Vagina (tissue), 2 donors: Measurements from ENCODE around the gene RILP. TPM values are rescaled to one million over a fixed set of nuclear protein-coding genes. Genes with fewer than 3 reads are reported as not detected.
A peak's percentile ranks its signal among the peaks of the same experiment; 100 is the strongest.

ENCODE experiments used
- DNase-seq, 2 donors: peaks; one replicate each; pipeline ENCODE4 v3.0.0-alpha.2; 2017; ENCODE audit errors: extremely low spot score in 2 of 2
- H3K27ac ChIP-seq: fragments of 200-600 bp; sonication (generic); one replicate; pipeline ENCODE4 v1.5.1; 2019
- H3K27me3 ChIP-seq: fragments of 200-600 bp; sonication (generic); one replicate; pipeline ENCODE4 v1.5.1; 2019
- H3K36me3 ChIP-seq, 2 donors: fragments of 200-600 bp; sonication (generic); one replicate each; pipeline ENCODE4 v1.5.1; 2017 to 2019
- H3K4me1 ChIP-seq: fragments of 200-600 bp; sonication (generic); one replicate; pipeline ENCODE4 v1.5.1; 2019
- H3K4me3 ChIP-seq, 2 donors: fragments of 200-600 bp; sonication (generic); 1 replicate in 1 of 2; 2 replicates in 1 of 2; pipeline ENCODE4 v1.5.1; 2016 to 2019
- H3K9me3 ChIP-seq: fragments of 200-600 bp; sonication (generic); one replicate; pipeline ENCODE4 v1.5.1; 2019
- CTCF ChIP-seq, 3 experiments: fragments of 450-650 bp in 2 of 3; fragments of 200-600 bp in 1 of 3; sonication (generic) in 1 of 3; IDR thresholded peaks; one replicate each; pipeline ENCODE4 v1.5.1; 2017 to 2019; ENCODE audit warnings: antibody characterized with exemption in 3 of 3, mild to moderate bottlenecking in 2 of 3, moderate library complexity in 2 of 3
- POLR2A ChIP-seq, 2 donors: fragments of 450-650 bp; IDR thresholded peaks; one replicate each; pipeline ENCODE4 v1.6.1; 2017; ENCODE audit warnings: antibody characterized with exemption in 2 of 2, mild to moderate bottlenecking in 2 of 2, moderate library complexity in 2 of 2
- POLR2AphosphoS5 ChIP-seq, 2 donors: sonication (generic); formaldehyde crosslinking; IDR thresholded peaks; one replicate each; pipeline ENCODE4 v1.9.0; 2017; ENCODE audit warnings: antibody characterized with exemption in 2 of 2, mild to moderate bottlenecking in 2 of 2, low read depth in 1 of 2; ENCODE audit not compliant: insufficient read depth in 1 of 2
- intact Hi-C: fragments of 100-400 bp; cut with DNase I; formaldehyde crosslinking; loops from one replicate; pipeline ENCODE4 v1.15.1; 2023
- total RNA-seq: library from RNA; depleted of rRNA; stranded (reverse); fragments of >200 nt; gene quantifications from one replicate; pipeline ENCODE4 v1.2.3, GENCODE V29; 2016

Gene RILP
- total RNA-seq, 1 donor from 2014 or later: 7.1 TPM

GRCh38 chr17:1643999-1644492, 5.6 kb downstream of the RILP start:
- Histone ChIP-seq H3K27me3 (no peaks in the 10 kb centered on the region), H3K36me3 (no peaks in the 10 kb centered on the region), H3K27ac (peak overlapping the region; percentile 34), H3K9me3 (no peaks in the 10 kb centered on the region), H3K4me3 (peak overlapping the region; percentile 39 to 68), H3K4me1 (peaks cover 33% of the 10 kb centered on the region)
- DNase-seq: no peak
- TF ChIP-seq POLR2A (IDR thresholded peaks at IDR 0.05) (no peak), POLR2AphosphoS5 (IDR thresholded peaks at IDR 0.05; ENCODE audit: insufficient read depth in 1 of 2, low read depth in 1 of 2) (no peak), CTCF (IDR thresholded peaks at IDR 0.05) (no peak)
- intact Hi-C loops: loop anchor here (10.0 kb wide), 1 partner anchor 369 kb away; the partner anchor contains the start of genes BHLHA9 and TRARG1

- TF ChIP-seq CTCF (IDR thresholded peaks at IDR 0.05) (no peak), POLR2AphosphoS5 (IDR thresholded peaks at IDR 0.05; ENCODE audit: insufficient read depth in 1 of 2, low read depth in 1 of 2) (no peak), POLR2A (IDR thresholded peaks at IDR 0.05) (no peak)
- intact Hi-C loops: loop anchor here (10.0 kb wide), 1 partner anchor 369 kb away; the partner anchor contains the start of genes BHLHA9 and TRARG1
- H3K27me3 ChIP-seq: no peaks in the 10 kb centered on the region
- peak overlapping the region; percentile 39 to 68 for H3K4me3 ChIP-seq
- no peaks in the 10 kb centered on the region for H3K9me3 ChIP-seq
- H3K27ac ChIP-seq: peak overlapping the region; percentile 34
- H3K4me1 ChIP-seq: peaks cover 30% of the 10 kb centered on the region
- no peaks in the 10 kb centered on the region for H3K36me3 ChIP-seq
- DNase-seq: no peak
Measured at GRCh38 chr17:1643293-1643998, 6.2 kb downstream of the RILP start.

GRCh38 chr17:1641065-1641403, 8.6 kb downstream of the RILP start:
- H3K27ac ChIP-seq: no peak overlapping the region
- intact Hi-C loops: loop anchor here (10.0 kb wide), 1 partner anchor 366 kb away; the partner anchor contains the start of genes BHLHA9 and TRARG1
- no peak for DNase-seq
- no peak overlapping the region for H3K4me3 ChIP-seq
- no peaks in the 10 kb centered on the region for H3K9me3 ChIP-seq
- TF ChIP-seq CTCF (IDR thresholded peaks at IDR 0.05): no peak
- TF ChIP-seq POLR2A (IDR thresholded peaks at IDR 0.05): no peak
- TF ChIP-seq POLR2AphosphoS5 (IDR thresholded peaks at IDR 0.05; ENCODE audit: insufficient read depth in 1 of 2, low read depth in 1 of 2): no peak
- H3K4me1 ChIP-seq: peaks cover 13% of the 10 kb centered on the region
- H3K27me3 ChIP-seq: no peaks in the 10 kb centered on the region
- H3K36me3 ChIP-seq: no peaks in the 10 kb centered on the region

GRCh38 chr17:1640329-1641064, 9.2 kb downstream of the RILP start:
- Histone ChIP-seq H3K4me3 (no peak overlapping the region), H3K27ac (no peak overlapping the region), H3K27me3 (no peaks in the 10 kb centered on the region), H3K36me3 (no peaks in the 10 kb centered on the region), H3K9me3 (no peaks in the 10 kb centered on the region), H3K4me1 (peaks cover 13% of the 10 kb centered on the region)
- TF ChIP-seq POLR2AphosphoS5 (IDR thresholded peaks at IDR 0.05; ENCODE audit: insufficient read depth in 1 of 2, low read depth in 1 of 2): no peak
- TF ChIP-seq CTCF (IDR thresholded peaks at IDR 0.05): no peak
- TF ChIP-seq POLR2A (IDR thresholded peaks at IDR 0.05): no peak
- DNase-seq: no peak
- intact Hi-C loops: loop anchor here (10.0 kb wide), 1 partner anchor 366 kb away; the partner anchor contains the start of genes BHLHA9 and TRARG1
